ENCODE results near the gene SLC44A1.
A peak's percentile ranks its signal among the peaks of the same experiment; 100 is the strongest.

The SLC44A1 gene

GRCh38 chr9:105416840-105417239 lies 172.4 kb downstream of the SLC44A1 start:
- DNase-seq: no peak
- intact Hi-C loops (cut with DNase I): loop anchor here (10.0 kb wide), 3 partner anchors 452 to 632 kb away; partner anchors contain the start of gene ABCA1

GRCh38 chr9:105418588-105419500 lies 174.4 kb downstream of the SLC44A1 start:
- no peak for DNase-seq

GRCh38 chr9:105419816-105420597 lies 175.6 kb downstream of the SLC44A1 start:
- DNase-seq: no peak
- intact Hi-C loops (cut with DNase I): loop anchor here (10.0 kb wide), 3 partner anchors 455 to 635 kb away; partner anchors contain the start of gene ABCA1

More at GRCh38 chr9:105418588-105419500, 174.4 kb downstream of the SLC44A1 start:
- intact Hi-C loops (cut with DNase I): loop anchor here (10.0 kb wide), 3 partner anchors 454 to 634 kb away; partner anchors contain the start of gene ABCA1

GRCh38 chr9:105421154-105421553 lies 176.7 kb downstream of the SLC44A1 start:
- intact Hi-C loops (cut with DNase I): no loop called here
- no peak for DNase-seq

- intact Hi-C loops (cut with DNase I): no loop called here
These were observed 177.4 kb downstream of the SLC44A1 start for GRCh38 chr9:105421864-105422263.

DNA sequence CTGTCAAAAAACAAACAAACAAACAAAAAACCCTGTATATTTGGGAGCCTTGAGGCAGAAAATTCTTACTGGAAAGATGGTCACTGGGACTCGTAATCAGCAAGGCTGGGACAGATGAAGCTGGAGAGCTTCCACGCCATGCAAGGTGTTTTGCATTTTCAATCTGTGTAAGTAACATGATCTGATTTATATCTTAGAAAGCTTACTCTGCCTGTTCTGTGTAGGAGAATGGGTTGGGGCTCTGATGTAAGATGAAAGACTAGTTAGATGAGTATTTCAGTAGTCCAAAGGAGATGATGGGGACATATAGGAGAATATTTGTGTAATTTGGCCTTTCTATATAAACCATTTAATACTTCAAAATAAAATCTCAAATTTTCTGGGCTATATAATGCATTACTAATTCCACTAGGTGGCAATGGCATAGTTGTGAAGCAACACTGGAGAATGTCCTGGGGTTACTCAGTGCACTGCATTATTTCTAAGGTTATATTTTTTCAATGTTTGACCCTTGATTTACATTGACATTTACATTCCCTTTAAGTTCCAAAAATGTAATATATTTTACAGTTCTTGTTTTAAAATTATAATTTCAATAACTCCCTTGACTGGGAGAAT lies 181.5 kb downstream of the SLC44A1 start:
- DNase-seq: no peak
- intact Hi-C loops (cut with DNase I): no loop called here

More at GRCh38 chr9:105421864-105422263, 177.4 kb downstream of the SLC44A1 start:
- DNase-seq: no peak

DNA sequence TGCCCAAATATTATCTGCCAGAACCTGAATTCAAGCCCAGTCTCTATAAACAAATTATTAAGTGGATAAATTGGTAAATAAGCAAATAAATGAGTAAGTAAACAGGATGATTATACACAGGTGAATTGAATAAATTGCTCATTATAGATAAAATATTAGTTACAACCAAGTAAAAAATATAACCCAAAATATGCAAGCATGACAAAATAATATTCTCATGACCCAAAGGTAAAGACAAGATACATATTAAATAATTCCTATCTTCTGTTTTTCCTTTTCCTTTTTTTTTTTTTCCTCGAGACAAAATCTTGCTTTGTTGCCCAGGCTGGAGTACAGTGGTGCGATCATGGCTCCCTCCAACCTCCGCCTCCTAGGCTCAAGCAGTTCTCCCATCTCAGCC lies 182.2 kb downstream of the SLC44A1 start:
- intact Hi-C loops (cut with DNase I): no loop called here
- no peak for DNase-seq

DNA sequence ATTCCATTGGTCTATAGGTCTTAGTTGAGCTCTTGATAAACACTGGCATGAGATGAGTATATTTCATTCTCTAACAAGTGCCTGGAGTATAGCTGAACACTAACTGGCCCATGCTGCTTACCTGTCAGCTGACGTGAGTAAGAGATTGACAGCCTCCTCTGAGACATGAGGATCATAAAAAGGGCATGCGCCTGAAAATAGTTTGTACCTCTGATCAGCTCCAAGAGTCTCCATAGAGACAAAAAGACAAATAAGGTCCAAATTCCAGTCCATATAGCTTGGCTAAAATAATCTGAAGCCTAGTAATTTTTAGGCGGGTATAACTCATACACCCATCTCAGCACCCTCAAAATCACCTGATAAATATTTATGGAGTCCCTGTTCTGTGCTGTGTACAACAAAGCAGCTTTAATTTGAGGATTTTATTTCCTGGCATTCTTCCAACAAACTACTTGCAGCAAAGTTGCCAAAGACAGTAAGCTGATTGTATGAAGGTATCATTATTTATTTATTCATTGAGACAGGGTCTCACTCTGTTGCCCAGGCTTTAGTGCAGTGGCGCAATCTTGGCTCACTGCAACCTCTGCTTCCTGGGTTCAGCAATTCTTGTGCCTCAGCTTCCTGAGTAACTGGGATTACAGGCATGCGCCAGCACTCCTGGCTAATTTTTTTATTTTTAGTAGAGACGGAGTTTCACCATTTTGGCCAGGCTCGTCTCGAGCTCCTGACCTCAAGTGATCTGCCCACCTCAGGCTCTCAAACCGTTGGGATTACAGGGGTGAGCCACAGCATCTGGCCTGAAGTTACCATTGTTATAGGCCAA lies 187.2 kb downstream of the SLC44A1 start:
- intact Hi-C loops (cut with DNase I): no loop called here
- no peak for DNase-seq

- DNase-seq: no peak
These were observed 187.9 kb downstream of the SLC44A1 start for GRCh38 chr9:105432247-105432842.

DNA sequence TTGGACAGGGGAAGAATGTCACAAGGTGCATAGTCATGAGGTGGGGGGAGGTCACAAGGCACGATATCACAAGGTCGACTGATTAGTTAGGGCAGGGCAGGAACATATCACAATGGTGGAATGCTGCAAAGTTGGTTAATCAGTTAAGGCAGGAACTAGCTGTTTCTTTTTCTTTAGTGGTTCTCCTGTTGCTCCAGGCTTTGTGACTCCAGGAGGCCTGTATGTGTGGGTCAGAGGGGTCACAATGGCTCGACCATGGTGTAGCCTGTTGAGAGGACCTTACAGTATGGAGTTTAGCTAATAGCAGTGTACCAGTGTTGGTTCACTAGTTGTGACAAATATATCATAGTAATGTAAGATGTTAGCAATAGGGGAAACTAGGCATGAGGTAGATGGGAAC lies 191.0 kb downstream of the SLC44A1 start:
- no peak for DNase-seq
- intact Hi-C loops (cut with DNase I): no loop called here

More at GRCh38 chr9:105432247-105432842, 187.9 kb downstream of the SLC44A1 start:
- intact Hi-C loops (cut with DNase I): no loop called here

DNA sequence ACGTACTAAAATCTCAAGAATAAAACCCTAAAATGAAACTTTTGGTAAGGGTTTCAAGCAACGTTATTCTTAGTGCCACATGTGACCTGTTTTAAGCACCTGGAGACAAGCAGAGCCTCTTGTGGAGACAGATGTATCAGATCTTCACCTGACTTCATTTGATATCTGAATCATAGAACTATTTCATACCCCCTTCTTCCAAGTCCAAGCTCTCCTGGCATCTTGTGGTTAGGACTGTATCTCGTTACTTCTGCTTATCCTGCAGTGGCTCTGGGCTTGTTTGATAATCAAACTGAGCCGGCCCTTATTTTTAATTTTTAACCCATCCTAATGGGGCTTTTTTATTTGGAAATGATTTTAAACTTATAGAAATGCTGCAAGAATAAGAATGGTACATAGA lies 192.3 kb downstream of the SLC44A1 start:
- DNase-seq: no peak
- intact Hi-C loops (cut with DNase I): no loop called here

GRCh38 chr9:105437704-105438103 lies 193.3 kb downstream of the SLC44A1 start:
- intact Hi-C loops (cut with DNase I): no loop called here
- no peak for DNase-seq

DNA sequence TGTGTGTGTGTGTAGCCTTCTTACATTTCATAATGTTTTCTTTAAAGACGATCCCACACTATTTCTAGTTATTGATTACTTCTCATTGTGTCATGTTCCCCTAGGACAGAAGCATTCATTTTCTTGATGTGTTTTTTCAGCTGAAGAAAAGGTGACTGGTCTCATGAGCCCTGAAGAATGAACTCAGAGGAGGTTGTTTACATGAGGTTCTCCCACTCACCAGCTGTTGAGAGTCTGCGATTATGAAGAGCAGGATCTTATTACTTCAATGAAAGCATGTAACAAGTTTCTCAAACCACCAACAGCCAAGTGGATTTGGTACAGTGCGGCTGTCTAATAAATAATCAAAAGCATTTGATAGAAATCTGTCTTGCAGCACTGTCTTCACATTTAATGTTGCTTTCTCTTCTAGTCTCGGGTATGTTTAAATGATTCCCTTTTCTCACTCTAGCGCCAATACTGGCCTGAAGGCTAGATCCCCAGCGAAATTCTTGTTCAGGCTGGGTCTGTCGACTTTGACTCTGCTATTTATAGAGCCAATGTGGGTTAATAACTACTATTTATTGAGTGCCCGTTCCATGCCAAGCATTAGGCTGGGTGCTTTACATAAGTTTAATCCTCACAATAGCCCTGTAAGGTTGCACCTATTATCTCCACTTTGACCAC lies 193.8 kb downstream of the SLC44A1 start:
- no peak for DNase-seq
- intact Hi-C loops (cut with DNase I): no loop called here

DNA sequence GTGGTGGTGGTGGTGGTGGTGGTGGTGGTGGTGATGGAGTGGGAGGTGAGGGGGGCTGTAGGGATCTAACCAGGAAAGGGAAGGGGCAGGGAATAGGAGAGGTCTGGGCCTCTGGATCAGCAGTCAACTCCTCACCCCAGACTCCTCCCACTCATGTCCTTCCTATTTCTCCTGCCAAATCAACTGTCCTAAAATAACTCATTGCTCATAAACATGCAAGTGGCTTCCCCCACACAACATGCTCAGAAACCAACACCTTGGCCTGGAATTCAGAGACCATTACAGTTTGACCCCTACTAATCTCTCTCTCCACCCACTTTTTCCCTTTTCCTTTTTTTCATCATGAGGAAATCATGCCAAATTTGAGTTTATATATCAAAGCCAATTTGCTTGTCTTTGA lies 195.0 kb downstream of the SLC44A1 start:
- intact Hi-C loops (cut with DNase I): no loop called here
- DNase-seq: no peak

DNA sequence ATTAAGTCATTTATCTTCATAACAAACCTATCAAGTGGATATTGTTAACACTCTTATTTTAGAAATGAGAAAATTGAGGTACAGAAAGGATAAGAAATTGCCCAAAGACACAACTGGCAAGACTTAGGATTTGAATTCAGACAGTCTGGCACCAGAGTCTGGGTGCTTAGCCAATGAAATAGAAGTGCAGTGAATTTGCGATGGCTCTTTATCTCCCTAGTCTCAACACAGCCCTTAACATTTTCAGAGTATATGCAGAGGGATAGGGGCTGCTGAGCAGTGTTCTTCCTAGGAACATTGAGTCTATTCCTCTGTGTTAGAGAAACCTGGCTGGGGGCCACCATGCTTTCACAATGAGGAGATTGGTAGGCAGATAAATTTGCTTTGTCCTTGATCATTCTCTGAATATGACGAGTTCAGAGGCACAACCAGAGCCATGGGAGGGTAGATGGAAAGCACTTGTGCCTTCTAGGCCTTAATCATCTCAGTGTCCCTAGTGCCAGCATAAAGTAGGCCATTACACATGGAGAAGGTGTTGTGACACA lies 197.2 kb downstream of the SLC44A1 start:
- intact Hi-C loops (cut with DNase I): no loop called here
- DNase-seq: peak in 1 of 10 donors; percentile 26

DNA sequence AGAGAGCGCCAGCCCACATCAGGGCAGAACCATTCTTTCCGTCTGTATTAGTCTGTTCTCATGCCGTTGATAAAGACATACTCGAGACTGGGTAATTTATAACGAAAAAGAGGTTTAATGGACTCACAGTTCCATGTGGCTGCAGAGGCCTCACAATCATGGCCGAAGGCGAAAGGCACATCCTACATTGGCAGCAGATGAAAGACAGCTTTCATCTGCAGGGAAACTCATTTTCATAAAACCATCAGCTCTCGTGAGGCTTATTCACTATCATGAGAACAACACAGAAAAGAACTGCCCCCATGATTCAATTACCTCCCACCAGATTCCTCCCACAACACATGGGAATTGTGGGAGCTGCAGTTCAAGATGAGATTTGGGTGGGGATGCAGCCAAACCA lies 198.7 kb downstream of the SLC44A1 start:
- intact Hi-C loops (cut with DNase I): no loop called here
- peak in 1 of 10 donors; percentile 23 for DNase-seq

DNA sequence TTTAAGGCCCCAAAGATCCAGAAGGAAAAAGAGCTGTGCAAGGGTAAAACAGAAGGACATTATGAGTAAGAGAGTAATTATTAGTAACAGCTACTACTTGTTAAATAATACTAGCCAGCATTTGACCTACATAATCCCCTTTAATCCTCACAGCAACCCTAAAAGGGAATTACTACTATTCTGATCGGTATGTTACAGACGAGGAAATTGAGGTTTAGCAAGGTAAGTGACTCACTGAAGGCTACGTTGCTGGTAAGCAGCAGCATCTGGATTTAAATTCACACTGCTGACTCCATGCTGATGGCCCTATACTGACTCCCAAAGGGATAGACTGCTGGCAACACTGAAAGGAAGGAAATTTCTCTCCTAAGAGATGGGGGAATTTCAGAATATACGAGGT lies 199.7 kb downstream of the SLC44A1 start:
- intact Hi-C loops (cut with DNase I): no loop called here
- no peak for DNase-seq

GRCh38 chr9:105445203-105445881 lies 200.9 kb downstream of the SLC44A1 start:
- intact Hi-C loops (cut with DNase I): no loop called here
- DNase-seq: peak in 3 of 10 donors; percentile 22 to 66 (median 35)

All from posterior cingulate gyrus (tissue), 11 donors.